ENCODE data around the gene ARHGEF4. TPM values are rescaled to one million over a fixed set of nuclear protein-coding genes. Genes with fewer than 3 reads are reported as not detected.

ARHGEF4 gene
- total RNA-seq, 1 donor from 2014 or later, result 9.3 TPM

DNA sequence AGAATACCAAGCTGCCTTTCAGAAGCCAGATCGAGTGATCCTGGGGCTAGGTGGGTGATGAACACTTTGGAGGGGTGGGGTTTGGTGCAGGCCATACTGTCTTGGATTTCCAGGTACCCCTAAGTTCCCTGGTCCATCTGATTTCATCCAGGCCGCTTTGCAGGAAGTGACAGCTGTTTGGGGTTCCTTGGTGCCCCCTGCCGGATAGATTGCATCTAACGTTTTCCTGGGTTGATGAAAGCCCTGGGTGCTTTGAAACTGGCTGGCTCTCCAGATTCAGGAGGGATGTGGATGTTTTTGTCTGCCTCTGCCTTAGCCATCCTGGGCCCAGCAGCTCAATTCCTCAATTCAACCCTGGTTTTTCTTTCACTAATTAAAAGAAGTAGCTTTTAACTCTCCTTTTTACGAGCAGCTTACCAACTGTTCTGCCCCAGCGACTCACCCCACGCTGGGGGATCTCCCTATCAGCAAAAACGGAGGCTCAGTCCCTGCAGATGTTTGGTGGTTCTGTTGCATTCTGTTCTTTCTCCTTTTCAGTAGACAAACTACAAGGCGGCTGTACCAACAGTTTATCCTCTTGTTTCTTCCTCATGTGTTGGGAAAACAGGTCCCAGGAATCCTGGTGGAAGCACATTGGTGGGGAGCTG lies 37.1 kb downstream of the ARHGEF4 start:
- H3K4me3 ChIP-seq (ENCODE audit: low read depth, low read length), result no peak overlapping the region
- TF ChIP-seq, protein P1, sequence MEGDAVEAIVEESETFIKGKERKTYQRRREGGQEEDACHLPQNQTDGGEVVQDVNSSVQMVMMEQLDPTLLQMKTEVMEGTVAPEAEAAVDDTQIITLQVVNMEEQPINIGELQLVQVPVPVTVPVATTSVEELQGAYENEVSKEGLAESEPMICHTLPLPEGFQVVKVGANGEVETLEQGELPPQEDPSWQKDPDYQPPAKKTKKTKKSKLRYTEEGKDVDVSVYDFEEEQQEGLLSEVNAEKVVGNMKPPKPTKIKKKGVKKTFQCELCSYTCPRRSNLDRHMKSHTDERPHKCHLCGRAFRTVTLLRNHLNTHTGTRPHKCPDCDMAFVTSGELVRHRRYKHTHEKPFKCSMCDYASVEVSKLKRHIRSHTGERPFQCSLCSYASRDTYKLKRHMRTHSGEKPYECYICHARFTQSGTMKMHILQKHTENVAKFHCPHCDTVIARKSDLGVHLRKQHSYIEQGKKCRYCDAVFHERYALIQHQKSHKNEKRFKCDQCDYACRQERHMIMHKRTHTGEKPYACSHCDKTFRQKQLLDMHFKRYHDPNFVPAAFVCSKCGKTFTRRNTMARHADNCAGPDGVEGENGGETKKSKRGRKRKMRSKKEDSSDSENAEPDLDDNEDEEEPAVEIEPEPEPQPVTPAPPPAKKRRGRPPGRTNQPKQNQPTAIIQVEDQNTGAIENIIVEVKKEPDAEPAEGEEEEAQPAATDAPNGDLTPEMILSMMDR (IDR thresholded peaks at IDR 0.05; ENCODE audit: insufficient read depth, low read length, poor library complexity, severe bottlenecking), result peak; percentile 71
- H3K27me3 ChIP-seq (ENCODE audit: control insufficient read depth, insufficient read depth, low read length), result peaks cover 8% of the 10 kb centered on the region
- no peaks in the 10 kb centered on the region for H3K36me3 ChIP-seq (ENCODE audit: control insufficient read depth, insufficient read depth, low read length)
- peak; percentile 23 for DNase-seq (ENCODE audit: low read depth)

DNA sequence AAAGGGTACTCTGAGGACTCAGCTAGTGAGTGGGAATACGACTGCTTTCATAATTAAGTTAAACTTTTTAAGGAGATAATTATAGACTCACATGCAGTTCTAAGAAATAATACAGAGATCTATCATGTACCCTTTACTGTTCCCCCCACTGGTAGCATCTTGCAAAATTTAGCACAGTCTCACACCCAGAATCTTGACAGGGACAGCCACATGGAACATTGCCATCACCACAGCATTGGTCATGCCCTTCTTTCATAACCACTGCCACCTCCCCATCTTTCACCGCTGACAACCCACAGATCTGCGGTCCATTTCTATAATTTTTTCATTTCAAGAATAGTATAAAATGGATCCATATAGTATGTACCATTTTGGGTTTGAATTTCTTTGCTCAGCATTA lies 37.8 kb downstream of the ARHGEF4 start:
- H3K27me3 ChIP-seq (ENCODE audit: control insufficient read depth, insufficient read depth, low read length), result peaks cover 8% of the 10 kb centered on the region
- no peaks in the 10 kb centered on the region for H3K36me3 ChIP-seq (ENCODE audit: control insufficient read depth, insufficient read depth, low read length)
- DNase-seq (ENCODE audit: low read depth), result no peak
- no peak overlapping the region for H3K4me3 ChIP-seq (ENCODE audit: low read depth, low read length)
- TF ChIP-seq, protein P1 (IDR thresholded peaks at IDR 0.05; ENCODE audit: insufficient read depth, low read length, poor library complexity, severe bottlenecking), result no peak

DNA sequence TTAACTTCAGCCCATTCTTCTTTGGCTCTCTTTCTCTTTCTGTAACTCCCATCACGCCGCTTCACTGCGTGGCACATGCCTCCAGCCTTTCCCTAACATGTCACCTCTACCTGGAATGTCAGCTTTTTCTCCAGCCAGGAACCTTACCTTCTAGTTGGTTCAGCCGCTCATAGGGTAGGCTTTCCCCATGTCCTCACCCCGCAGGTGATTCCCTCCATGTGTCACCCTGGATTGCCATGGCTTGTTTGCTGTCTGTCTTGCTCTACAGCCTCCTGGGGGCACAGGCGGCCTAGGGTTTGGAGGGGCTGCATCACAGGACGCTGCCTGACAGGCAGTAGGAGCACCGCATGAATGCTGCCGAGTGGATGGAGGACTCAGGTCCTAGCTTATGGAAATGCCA lies 39.2 kb downstream of the ARHGEF4 start:
- TF ChIP-seq, protein P1 (IDR thresholded peaks at IDR 0.05; ENCODE audit: insufficient read depth, low read length, poor library complexity, severe bottlenecking), result no peak
- no peak for DNase-seq (ENCODE audit: low read depth)
- Histone ChIP-seq H3K36me3 (ENCODE audit: control insufficient read depth, insufficient read depth, low read length) (no peaks in the 10 kb centered on the region), H3K27me3 (ENCODE audit: control insufficient read depth, insufficient read depth, low read length) (peaks cover under 1% of the 10 kb centered on the region), H3K4me3 (ENCODE audit: low read depth, low read length) (no peak overlapping the region)

DNA sequence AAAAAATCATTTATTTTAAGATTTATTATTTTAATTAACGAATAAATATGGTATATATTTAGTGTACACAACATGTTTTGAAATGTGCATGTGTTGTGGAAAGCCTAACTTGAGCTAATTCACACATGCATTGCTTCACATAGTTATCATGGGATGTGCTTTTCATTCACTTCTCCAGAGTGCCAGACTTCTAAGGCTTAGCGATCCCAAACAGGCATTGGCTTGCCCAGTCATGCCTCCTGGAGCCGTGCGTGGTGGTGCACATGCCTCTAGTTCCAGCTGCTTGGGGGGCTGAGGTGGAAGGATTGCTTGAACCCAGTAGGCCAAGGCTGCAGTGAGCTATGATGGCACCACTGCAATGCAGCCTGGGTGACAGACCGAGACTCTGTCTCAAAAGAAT lies 40.5 kb downstream of the ARHGEF4 start:
- no peak for DNase-seq (ENCODE audit: low read depth)
- Histone ChIP-seq H3K27me3 (ENCODE audit: control insufficient read depth, insufficient read depth, low read length) (no peaks in the 10 kb centered on the region), H3K36me3 (ENCODE audit: control insufficient read depth, insufficient read depth, low read length) (no peaks in the 10 kb centered on the region), H3K4me3 (ENCODE audit: low read depth, low read length) (no peak overlapping the region)
- TF ChIP-seq, protein P1 (IDR thresholded peaks at IDR 0.05; ENCODE audit: insufficient read depth, low read length, poor library complexity, severe bottlenecking), result no peak

DNA sequence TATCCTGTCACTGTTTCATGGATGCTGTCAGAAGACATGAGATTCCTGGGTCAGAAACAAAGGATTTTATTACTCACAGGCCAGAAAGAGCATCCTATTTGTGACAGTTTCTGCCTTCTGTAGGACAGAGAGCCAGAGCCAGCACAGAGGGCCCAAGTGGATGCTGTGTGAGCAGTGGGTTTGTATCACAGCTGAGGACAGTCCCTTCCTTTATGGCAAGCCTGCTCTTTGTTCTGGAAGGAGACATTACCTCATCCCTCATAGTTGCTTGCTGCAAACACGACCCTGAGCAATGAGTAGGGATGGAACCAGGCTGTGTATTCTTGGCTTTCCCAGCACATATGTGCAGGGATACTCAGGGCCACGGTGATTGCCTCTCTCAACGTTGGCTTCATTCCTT lies 41.6 kb downstream of the ARHGEF4 start:
- TF ChIP-seq, protein P1 (IDR thresholded peaks at IDR 0.05; ENCODE audit: insufficient read depth, low read length, poor library complexity, severe bottlenecking), result no peak
- DNase-seq (ENCODE audit: low read depth), result no peak
- H3K36me3 ChIP-seq (ENCODE audit: control insufficient read depth, insufficient read depth, low read length), result no peaks in the 10 kb centered on the region
- no peaks in the 10 kb centered on the region for H3K27me3 ChIP-seq (ENCODE audit: control insufficient read depth, insufficient read depth, low read length)
- no peak overlapping the region for H3K4me3 ChIP-seq (ENCODE audit: low read depth, low read length)

DNA sequence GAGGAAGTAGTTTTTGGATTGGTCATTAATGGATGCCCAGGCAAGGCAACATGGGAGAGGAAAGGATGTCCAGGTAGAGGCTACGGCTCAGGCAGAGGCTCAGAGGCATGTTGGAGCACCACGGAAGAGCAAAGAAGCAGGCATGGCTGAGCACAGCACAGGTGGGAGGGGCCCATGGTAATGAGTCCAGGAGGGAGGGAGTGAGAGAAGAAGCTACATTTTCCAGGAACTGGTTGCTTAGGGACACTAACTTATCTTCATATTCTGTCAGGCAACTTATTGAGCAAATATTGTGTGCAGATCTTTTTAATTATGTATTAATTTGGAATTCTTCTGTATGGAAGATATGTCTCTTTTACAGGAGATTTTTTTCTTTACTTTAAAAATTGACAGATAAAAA lies 42.2 kb downstream of the ARHGEF4 start:
- H3K4me3 ChIP-seq (ENCODE audit: low read depth, low read length), result no peak overlapping the region
- TF ChIP-seq, protein P1 (IDR thresholded peaks at IDR 0.05; ENCODE audit: insufficient read depth, low read length, poor library complexity, severe bottlenecking), result no peak
- DNase-seq (ENCODE audit: low read depth), result no peak
- H3K27me3 ChIP-seq (ENCODE audit: control insufficient read depth, insufficient read depth, low read length), result no peaks in the 10 kb centered on the region
- H3K36me3 ChIP-seq (ENCODE audit: control insufficient read depth, insufficient read depth, low read length), result no peaks in the 10 kb centered on the region
